ENCODE results near the gene SLC7A1.

Gene SLC7A1

GRCh38 chr13:29587645-29588044 is 7.8 kb downstream of the SLC7A1 start:
- no peak for DNase-seq
- peaks cover 2% of the 10 kb centered on the region for H3K9me3 ChIP-seq (ENCODE audit: insufficient read depth, low read depth, low read length)
- no peak overlapping the region for H3K18ac ChIP-seq (ENCODE audit: low read length)
- no peak overlapping the region for H4K91ac ChIP-seq (ENCODE audit: low read depth, low read length)
- H2AK5ac ChIP-seq (ENCODE audit: low read length): no peak overlapping the region
- H3K27me3 ChIP-seq (ENCODE audit: insufficient read depth, low read length): no peaks in the 10 kb centered on the region
- peaks cover under 1% of the 10 kb centered on the region for H3K79me1 ChIP-seq (ENCODE audit: low read length)
- H3K4ac ChIP-seq (ENCODE audit: low read depth, low read length): peak overlapping the region; percentile 84
- peaks cover 10 to 31% of the 10 kb centered on the region in 2 experiments for H3K4me1 ChIP-seq (ENCODE audit: control insufficient read depth in 1 of 2, insufficient read depth in 2 of 2, low read length in 2 of 2)
- no peak overlapping the region for H3K4me3 ChIP-seq (ENCODE audit: low read depth, low read length)
- H3K9ac ChIP-seq (ENCODE audit: low read length): no peak overlapping the region
- H2BK12ac ChIP-seq (ENCODE audit: low read length): no peak overlapping the region
- no peak overlapping the region for H3K4me2 ChIP-seq (ENCODE audit: low read length)
- no peak overlapping the region for H4K8ac ChIP-seq (ENCODE audit: low read depth, low read length)
- H3K23ac ChIP-seq (ENCODE audit: low read length): no peak overlapping the region
- no peak overlapping the region for H2BK5ac ChIP-seq (ENCODE audit: low read depth, low read length, poor library complexity)
- H4K12ac ChIP-seq (ENCODE audit: low read depth, low read length): no peak overlapping the region
- H3K36me3 ChIP-seq (ENCODE audit: control insufficient read depth in 1 of 2, insufficient read depth in 2 of 2, low read length in 2 of 2): peaks cover 4 to 6% of the 10 kb centered on the region in 2 experiments
- no peak overlapping the region for H2BK120ac ChIP-seq (ENCODE audit: insufficient read depth, low read length, poor library complexity)
- no peak overlapping the region for H2AFZ ChIP-seq (ENCODE audit: insufficient read depth, low read length, poor library complexity)
- whole genome bisulfite sequencing (ENCODE audit: extremely low coverage, insufficient coverage, insufficient read length): no CpG with 5 or more reads among the region's 7 CpGs
- peaks cover 14% of the 10 kb centered on the region for H3K79me2 ChIP-seq (ENCODE audit: control insufficient read depth, insufficient read depth, low read length, poor library complexity)
- H3K14ac ChIP-seq (ENCODE audit: low read length): no peak overlapping the region
- no peak overlapping the region for H3K27ac ChIP-seq (ENCODE audit: low read depth, low read length)

GRCh38 chr13:29583073-29583785 is 12.3 kb downstream of the SLC7A1 start:
- peak overlapping the region; percentile 16 for H3K4ac ChIP-seq (ENCODE audit: low read depth, low read length)
- H2BK12ac ChIP-seq (ENCODE audit: low read length): no peak overlapping the region
- H4K91ac ChIP-seq (ENCODE audit: low read depth, low read length): no peak overlapping the region
- H4K12ac ChIP-seq (ENCODE audit: low read depth, low read length): no peak overlapping the region
- no peak overlapping the region for H2AK5ac ChIP-seq (ENCODE audit: low read length)
- H2AFZ ChIP-seq (ENCODE audit: insufficient read depth, low read length, poor library complexity): no peak overlapping the region
- no peak overlapping the region for H3K4me3 ChIP-seq (ENCODE audit: low read depth, low read length)
- no peak overlapping the region for H3K23ac ChIP-seq (ENCODE audit: low read length)
- no peak overlapping the region for H3K9ac ChIP-seq (ENCODE audit: low read length)
- H3K4me2 ChIP-seq (ENCODE audit: low read length): no peak overlapping the region
- no CpG with 5 or more reads among the region's 7 CpGs for WGBS (ENCODE audit: extremely low coverage, insufficient coverage, insufficient read length)
- H3K9me3 ChIP-seq (ENCODE audit: insufficient read depth, low read depth, low read length): no peaks in the 10 kb centered on the region
- no peak for DNase-seq
- H2BK5ac ChIP-seq (ENCODE audit: low read depth, low read length, poor library complexity): no peak overlapping the region
- no peaks in the 10 kb centered on the region for H3K27me3 ChIP-seq (ENCODE audit: insufficient read depth, low read length)
- H3K18ac ChIP-seq (ENCODE audit: low read length): no peak overlapping the region
- H3K79me2 ChIP-seq (ENCODE audit: control insufficient read depth, insufficient read depth, low read length, poor library complexity): peaks cover 2% of the 10 kb centered on the region
- H4K8ac ChIP-seq (ENCODE audit: low read depth, low read length): no peak overlapping the region
- H2BK120ac ChIP-seq (ENCODE audit: insufficient read depth, low read length, poor library complexity): no peak overlapping the region
- no peaks in the 10 kb centered on the region for H3K79me1 ChIP-seq (ENCODE audit: low read length)
- peaks cover 9 to 12% of the 10 kb centered on the region in 2 experiments for H3K4me1 ChIP-seq (ENCODE audit: control insufficient read depth in 1 of 2, insufficient read depth in 2 of 2, low read length in 2 of 2)
- H3K14ac ChIP-seq (ENCODE audit: low read length): no peak overlapping the region
- H3K36me3 ChIP-seq (ENCODE audit: control insufficient read depth in 1 of 2, insufficient read depth in 2 of 2, low read length in 2 of 2): peaks cover 0 to 1% of the 10 kb centered on the region in 2 experiments
- H3K27ac ChIP-seq (ENCODE audit: low read depth, low read length): no peak overlapping the region

- Histone ChIP-seq H3K9me3 (ENCODE audit: insufficient read depth, low read depth, low read length) (no peaks in the 10 kb centered on the region), H2AK5ac (ENCODE audit: low read length) (no peak overlapping the region), H3K4me3 (ENCODE audit: low read depth, low read length) (no peak overlapping the region), H2BK120ac (ENCODE audit: insufficient read depth, low read length, poor library complexity) (no peak overlapping the region), H3K23ac (ENCODE audit: low read length) (no peak overlapping the region), H3K27me3 (ENCODE audit: insufficient read depth, low read length) (no peaks in the 10 kb centered on the region), H3K4ac (ENCODE audit: low read depth, low read length) (peak overlapping the region; percentile 68), H3K36me3 (ENCODE audit: control insufficient read depth in 1 of 2, insufficient read depth in 2 of 2, low read length in 2 of 2) (peaks cover 0 to 2% of the 10 kb centered on the region in 2 experiments), H3K4me2 (ENCODE audit: low read length) (no peak overlapping the region), H3K79me2 (ENCODE audit: control insufficient read depth, insufficient read depth, low read length, poor library complexity) (peaks cover 3% of the 10 kb centered on the region), H2BK12ac (ENCODE audit: low read length) (no peak overlapping the region), H3K18ac (ENCODE audit: low read length) (no peak overlapping the region), H3K27ac (ENCODE audit: low read depth, low read length) (no peak overlapping the region), H4K12ac (ENCODE audit: low read depth, low read length) (no peak overlapping the region), H3K9ac (ENCODE audit: low read length) (no peak overlapping the region), H2AFZ (ENCODE audit: insufficient read depth, low read length, poor library complexity) (no peak overlapping the region), H2BK5ac (ENCODE audit: low read depth, low read length, poor library complexity) (no peak overlapping the region), H3K4me1 (ENCODE audit: control insufficient read depth in 1 of 2, insufficient read depth in 2 of 2, low read length in 2 of 2) (peaks cover 9% of the 10 kb centered on the region in 2 experiments), H3K14ac (ENCODE audit: low read length) (no peak overlapping the region), H4K91ac (ENCODE audit: low read depth, low read length) (no peak overlapping the region), H3K79me1 (ENCODE audit: low read length) (no peaks in the 10 kb centered on the region), H4K8ac (ENCODE audit: low read depth, low read length) (no peak overlapping the region)
- no peak for DNase-seq
- WGBS (ENCODE audit: extremely low coverage, insufficient coverage, insufficient read length): no CpG with 5 or more reads among the region's 10 CpGs
Measured at GRCh38 chr13:29582171-29582570, 13.3 kb downstream of the SLC7A1 start.

- peaks cover 0 to 3% of the 10 kb centered on the region in 2 experiments for H3K36me3 ChIP-seq (ENCODE audit: control insufficient read depth in 1 of 2, insufficient read depth in 2 of 2, low read length in 2 of 2)
- H3K4me3 ChIP-seq (ENCODE audit: low read depth, low read length): no peak overlapping the region
- H3K79me2 ChIP-seq (ENCODE audit: control insufficient read depth, insufficient read depth, low read length, poor library complexity): peaks cover 3% of the 10 kb centered on the region
- no peak overlapping the region for H2AK5ac ChIP-seq (ENCODE audit: low read length)
- WGBS (ENCODE audit: extremely low coverage, insufficient coverage, insufficient read length): no CpG with 5 or more reads among the region's 7 CpGs
- H3K27me3 ChIP-seq (ENCODE audit: insufficient read depth, low read length): no peaks in the 10 kb centered on the region
- no peak overlapping the region for H3K4me2 ChIP-seq (ENCODE audit: low read length)
- DNase-seq: peak in 1 of 2 donors; percentile 39
- H3K23ac ChIP-seq (ENCODE audit: low read length): no peak overlapping the region
- no peak overlapping the region for H4K8ac ChIP-seq (ENCODE audit: low read depth, low read length)
- no peak overlapping the region for H2AFZ ChIP-seq (ENCODE audit: insufficient read depth, low read length, poor library complexity)
- H3K4ac ChIP-seq (ENCODE audit: low read depth, low read length): peak overlapping the region; percentile 25
- H3K79me1 ChIP-seq (ENCODE audit: low read length): no peaks in the 10 kb centered on the region
- no peak overlapping the region for H3K9ac ChIP-seq (ENCODE audit: low read length)
- no peak overlapping the region for H2BK5ac ChIP-seq (ENCODE audit: low read depth, low read length, poor library complexity)
- no peak overlapping the region for H4K91ac ChIP-seq (ENCODE audit: low read depth, low read length)
- no peak overlapping the region for H4K12ac ChIP-seq (ENCODE audit: low read depth, low read length)
- H3K4me1 ChIP-seq (ENCODE audit: control insufficient read depth in 1 of 2, insufficient read depth in 2 of 2, low read length in 2 of 2): peaks cover 9% of the 10 kb centered on the region in 2 experiments
- H2BK12ac ChIP-seq (ENCODE audit: low read length): no peak overlapping the region
- H3K18ac ChIP-seq (ENCODE audit: low read length): no peak overlapping the region
- no peak overlapping the region for H3K14ac ChIP-seq (ENCODE audit: low read length)
- H3K9me3 ChIP-seq (ENCODE audit: insufficient read depth, low read depth, low read length): no peaks in the 10 kb centered on the region
- H2BK120ac ChIP-seq (ENCODE audit: insufficient read depth, low read length, poor library complexity): no peak overlapping the region
- H3K27ac ChIP-seq (ENCODE audit: low read depth, low read length): no peak overlapping the region
Measured at GRCh38 chr13:29581666-29582065, 13.8 kb downstream of the SLC7A1 start.

Data from trophoblast cell (in vitro differentiated cells and primary cell).